Ovary (tissue), 9 donors: Measurements from ENCODE around the gene TMEM135. TPM values are rescaled to one million over a fixed set of nuclear protein-coding genes. Genes with fewer than 3 reads are reported as not detected.

Experiments
- DNase-seq, 5 donors: peaks; one replicate each; pipeline ENCODE4 v3.0.0-alpha.2; 2019 to 2020
- H3K27ac ChIP-seq, 2 donors: fragments of 200-600 bp; one replicate each; pipeline versions ENCODE4 v1.5.1 to v1.8.0; 2019 to 2022
- H3K27me3 ChIP-seq: fragments of 200-600 bp; one replicate; pipeline ENCODE4 v1.8.0; 2022
- H3K36me3 ChIP-seq: fragments of 200-600 bp; sonication (generic); one replicate; pipeline ENCODE4 v1.5.1; 2019
- H3K4me1 ChIP-seq: one replicate; pipeline ENCODE4 v1.8.1; 2013; ENCODE audit warnings: mild to moderate bottlenecking, moderate library complexity; ENCODE audit not compliant: insufficient read depth
- H3K4me3 ChIP-seq: fragments of 200-600 bp; sonication (generic); one replicate; pipeline ENCODE4 v1.5.1; 2017
- H3K9me3 ChIP-seq, 2 donors: fragments of 200-600 bp in 1 of 2; sonication (generic) in 1 of 2; one replicate each; pipeline versions ENCODE4 v1.5.1 to v1.8.1; 2013 to 2019; ENCODE audit warnings: mild to moderate bottlenecking in 1 of 2, moderate library complexity in 1 of 2
- EP300 ChIP-seq: sonication (generic); formaldehyde crosslinking; IDR thresholded peaks from one replicate; pipeline ENCODE4 v1.6.1; 2017; ENCODE audit warnings: antibody characterized with exemption
- POLR2A ChIP-seq: fragments of 450-650 bp; IDR thresholded peaks from one replicate; pipeline ENCODE4 v1.6.1; 2017; ENCODE audit warnings: antibody characterized with exemption, mild to moderate bottlenecking, moderate library complexity
- WGBS, 3 donors: extraction: QIAGEN DNeasy Blood & Tissue Kit in 1 of 3; methylation state at CpG; one replicate each; pipeline versions ENCODE4 v1.1.5 to v1.1.7; 2013 to 2017; 5-methylcytosine and 5-hydroxymethylcytosine counted together
- intact Hi-C, 4 donors: fragments of 100-400 bp; cut with DNase I; formaldehyde crosslinking; loops; one replicate each; pipeline versions ENCODE4 v1.11.0 to v1.15.1; 2022 to 2023
- polyA plus RNA-seq, 2 donors: library from polyadenylated mRNA; stranded (reverse); fragments of 200-250 nt in 1 of 2; fragments of 350-450 nt in 1 of 2; fragmentation: Illumina TruSeq in 1 of 2; extraction: RNeasy Lipid Tissue Mini Kit (QIAGEN cat#74804) in 1 of 2; gene quantifications; one replicate each; pipeline ENCODE4 v1.2.3, GENCODE V29; 2013 to 2014
- total RNA-seq, 7 donors: library from RNA; depleted of rRNA in 2 of 7; stranded (reverse); fragments of >200 nt in 2 of 7; fragmentation: NEBNext Ultra II Directional in 3 of 7; extraction: Animal tissue kit (Norgen Biotek cat#: 25700) in 3 of 7; gene quantifications; one replicate each; pipeline versions ENCODE4 v1.1.0 to v1.2.4, GENCODE V29; 2016 to 2023
- TF ChIP-seq, protein P1 (sequence below), 3 donors: fragments of 450-650 bp in 2 of 3; fragments of 200-600 bp in 1 of 3; IDR thresholded peaks; one replicate each; pipeline versions ENCODE4 v1.5.1 to v1.8.0; 2016 to 2022; ENCODE audit warnings: antibody characterized with exemption in 3 of 3, mild to moderate bottlenecking in 1 of 3
- donor health status: DM: no; HTN: no; CAD: no; lungs with moderate emphysema.
- donor health status: DM: no; HTN: no; CAD: no.
- donor health status: Bipolar disorder and iron deficiency.
- donor health status: DM: yes; HTN: yes; CAD: no.
- donor health status: DM: no; HTN: no; CAD: no.
- donor health status: DM: yes; HTN: yes; CAD: no.

The TMEM135 gene
- total and polyA plus RNA-seq, 9 donors = 8.8 to 24.2 (median 19.6) TPM

DNA sequence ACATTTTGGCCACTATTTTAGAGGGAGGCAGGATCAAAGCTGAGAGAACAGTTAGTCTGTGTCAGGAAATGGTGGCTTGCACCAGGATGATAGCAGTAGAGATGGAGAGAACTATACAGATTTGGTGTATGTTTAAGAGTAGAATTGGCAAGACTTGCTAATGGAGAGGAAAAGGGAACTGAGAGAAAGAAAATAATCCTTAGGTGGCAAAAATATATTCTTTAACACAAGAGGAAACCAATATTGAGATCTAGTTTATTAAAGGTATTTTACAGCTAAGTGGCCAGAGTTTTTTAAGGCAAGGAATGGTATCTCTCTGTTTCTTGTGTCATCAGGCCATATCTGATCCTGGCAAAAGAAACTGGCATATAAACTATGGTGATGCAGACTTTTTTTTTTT, 278.8 kb downstream of the TMEM135 start:
- H3K27me3 ChIP-seq = no peaks in the 10 kb centered on the region
- DNase-seq = no peak
- H3K9me3 ChIP-seq = no peaks in the 10 kb centered on the region
- no peak overlapping the region for H3K27ac ChIP-seq
- H3K4me1 ChIP-seq = no peaks in the 10 kb centered on the region
- H3K36me3 ChIP-seq = no peaks in the 10 kb centered on the region
- H3K4me3 ChIP-seq = no peak overlapping the region
- TF ChIP-seq EP300 (no peak), POLR2A (no peak)
- TF ChIP-seq, protein P1, sequence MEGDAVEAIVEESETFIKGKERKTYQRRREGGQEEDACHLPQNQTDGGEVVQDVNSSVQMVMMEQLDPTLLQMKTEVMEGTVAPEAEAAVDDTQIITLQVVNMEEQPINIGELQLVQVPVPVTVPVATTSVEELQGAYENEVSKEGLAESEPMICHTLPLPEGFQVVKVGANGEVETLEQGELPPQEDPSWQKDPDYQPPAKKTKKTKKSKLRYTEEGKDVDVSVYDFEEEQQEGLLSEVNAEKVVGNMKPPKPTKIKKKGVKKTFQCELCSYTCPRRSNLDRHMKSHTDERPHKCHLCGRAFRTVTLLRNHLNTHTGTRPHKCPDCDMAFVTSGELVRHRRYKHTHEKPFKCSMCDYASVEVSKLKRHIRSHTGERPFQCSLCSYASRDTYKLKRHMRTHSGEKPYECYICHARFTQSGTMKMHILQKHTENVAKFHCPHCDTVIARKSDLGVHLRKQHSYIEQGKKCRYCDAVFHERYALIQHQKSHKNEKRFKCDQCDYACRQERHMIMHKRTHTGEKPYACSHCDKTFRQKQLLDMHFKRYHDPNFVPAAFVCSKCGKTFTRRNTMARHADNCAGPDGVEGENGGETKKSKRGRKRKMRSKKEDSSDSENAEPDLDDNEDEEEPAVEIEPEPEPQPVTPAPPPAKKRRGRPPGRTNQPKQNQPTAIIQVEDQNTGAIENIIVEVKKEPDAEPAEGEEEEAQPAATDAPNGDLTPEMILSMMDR (IDR thresholded peaks at IDR 0.05) = no peak
- intact Hi-C loops = no loop called here

DNA sequence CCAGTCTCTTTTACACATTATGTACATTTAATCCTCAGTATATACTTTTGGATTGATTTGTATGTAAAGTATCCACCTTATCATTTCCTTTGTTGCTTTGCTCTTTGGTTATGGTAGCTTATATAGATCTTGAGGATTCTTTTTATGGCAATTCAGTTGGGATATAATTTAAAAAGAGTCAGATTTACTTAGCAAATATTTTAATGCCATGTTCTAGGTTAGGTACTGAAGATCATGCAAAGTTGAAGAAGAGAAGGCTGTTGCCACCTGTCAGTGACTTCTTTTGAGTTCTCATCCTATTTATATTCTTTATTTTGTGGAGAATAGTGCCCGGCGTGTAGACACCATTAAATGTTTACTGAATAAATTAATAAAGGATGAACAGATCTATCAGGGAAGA, 279.7 kb downstream of the TMEM135 start:
- Histone ChIP-seq H3K9me3 (no peaks in the 10 kb centered on the region), H3K27ac (no peak overlapping the region), H3K4me3 (no peak overlapping the region), H3K27me3 (no peaks in the 10 kb centered on the region), H3K36me3 (no peaks in the 10 kb centered on the region), H3K4me1 (no peaks in the 10 kb centered on the region)
- no peak for DNase-seq
- intact Hi-C loops = no loop called here
- TF ChIP-seq EP300 = no peak
- TF ChIP-seq POLR2A = no peak
- TF ChIP-seq, protein P1 (IDR thresholded peaks at IDR 0.05) = no peak
- 87 to 97% (median 92%) methylated on average over 2 of the region's 2 CpGs for WGBS, 3 donors

DNA sequence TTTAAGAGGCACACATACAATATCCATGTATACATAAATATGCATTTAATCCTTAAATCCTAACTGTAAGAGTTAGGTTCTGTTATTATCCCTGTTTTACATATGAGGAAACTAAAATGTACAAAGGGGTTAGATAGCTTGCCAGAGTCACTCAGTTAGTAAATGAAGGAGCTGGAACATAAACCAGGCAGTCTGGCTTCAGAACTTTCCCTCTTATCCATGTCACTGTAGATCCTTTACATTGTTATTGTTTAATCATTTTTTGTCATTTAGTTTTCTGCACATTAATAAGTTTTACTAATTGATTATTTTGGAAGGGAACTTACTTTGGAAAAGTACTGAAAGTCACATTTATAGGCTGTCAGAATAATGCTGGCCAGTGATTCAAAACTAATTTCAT, 282.4 kb downstream of the TMEM135 start:
- H3K27me3 ChIP-seq = no peaks in the 10 kb centered on the region

DNA sequence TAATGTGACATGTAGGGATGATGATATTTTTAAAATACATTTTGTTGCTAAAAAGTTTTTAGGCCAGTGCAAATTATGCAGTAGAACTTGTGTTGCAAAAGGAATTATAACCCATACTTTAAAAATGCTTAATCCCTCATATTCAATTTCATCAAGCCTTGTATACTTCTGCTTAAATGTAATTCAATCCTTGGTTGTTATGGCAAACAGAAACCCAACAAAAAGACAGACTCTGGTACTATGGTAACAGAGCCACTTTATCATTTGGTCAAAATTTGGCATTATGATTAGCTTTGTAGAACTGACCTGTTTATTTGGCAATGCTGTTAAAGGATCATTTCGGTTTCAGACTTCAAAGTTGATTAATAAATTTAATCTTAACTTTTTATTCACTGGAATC, 284.8 kb downstream of the TMEM135 start:
- WGBS, 3 donors = 73 to 94% (median 85%) methylated on average over 1 of the region's 1 CpG
- H3K27me3 ChIP-seq = no peaks in the 10 kb centered on the region
- no peaks in the 10 kb centered on the region for H3K9me3 ChIP-seq
- no peak overlapping the region for H3K4me3 ChIP-seq
- no peak for TF ChIP-seq EP300
- TF ChIP-seq, protein P1 (IDR thresholded peaks at IDR 0.05) = no peak
- no peak for TF ChIP-seq POLR2A
- H3K4me1 ChIP-seq = no peaks in the 10 kb centered on the region
- intact Hi-C loops = no loop called here
- no peak overlapping the region for H3K27ac ChIP-seq
- no peak for DNase-seq
- no peaks in the 10 kb centered on the region for H3K36me3 ChIP-seq

More for the DNA sequence above, 282.4 kb downstream of the TMEM135 start:
- H3K4me3 ChIP-seq = no peak overlapping the region
- DNase-seq = no peak
- intact Hi-C loops = no loop called here
- H3K4me1 ChIP-seq = no peaks in the 10 kb centered on the region
- TF ChIP-seq EP300 (no peak), POLR2A (no peak)
- TF ChIP-seq, protein P1 (IDR thresholded peaks at IDR 0.05) = no peak
- no peaks in the 10 kb centered on the region for H3K9me3 ChIP-seq
- H3K36me3 ChIP-seq = no peaks in the 10 kb centered on the region
- no peak overlapping the region for H3K27ac ChIP-seq

DNA sequence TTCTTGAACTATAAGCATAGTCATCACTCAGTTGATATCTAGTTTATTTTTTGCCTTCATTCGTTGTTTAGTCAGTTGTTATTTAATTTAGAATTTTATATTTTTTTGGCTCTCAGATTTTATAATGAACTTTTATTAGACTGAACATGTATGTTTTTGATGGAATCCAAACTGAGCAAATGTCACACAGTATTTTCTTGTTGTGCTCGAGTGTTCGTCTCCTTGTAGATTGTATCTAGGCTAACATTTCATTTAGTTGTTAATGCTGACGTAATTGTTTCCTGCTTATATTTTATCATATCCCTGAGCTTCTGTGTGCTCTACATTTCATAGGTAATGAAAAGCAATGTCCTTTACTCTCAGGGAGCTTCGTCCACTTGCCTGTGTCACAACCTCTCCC, 286.2 kb downstream of the TMEM135 start:
- intact Hi-C loops = no loop called here
- no peaks in the 10 kb centered on the region for H3K36me3 ChIP-seq
- H3K4me1 ChIP-seq = no peaks in the 10 kb centered on the region
- no peak overlapping the region for H3K27ac ChIP-seq
- no peak overlapping the region for H3K4me3 ChIP-seq
- TF ChIP-seq POLR2A (no peak), EP300 (no peak)
- TF ChIP-seq, protein P1 (IDR thresholded peaks at IDR 0.05) = no peak
- WGBS, 3 donors = 85 to 95% (median 93%) methylated on average over 5 of the region's 5 CpGs
- H3K9me3 ChIP-seq = no peaks in the 10 kb centered on the region
- no peaks in the 10 kb centered on the region for H3K27me3 ChIP-seq
- DNase-seq = no peak
